Stimulated activated CD8-positive, alpha-beta memory T cell treated with anti-CD3 and anti-CD28 coated beads, Interleukin-7, amount 100 ng/mL, for 4 hours (primary cell): Measurements from ENCODE around the gene KLHL10.

Source experiments
- DNase-seq, 2 donors: peaks; one replicate each; pipeline ENCODE4 v3.0.0-alpha.2; 2020; ENCODE audit warnings: low read depth in 2 of 2

KLHL10 gene

GRCh38 chr17:41837761-41838538, at the start of gene KLHL10:
Gene KLHL10, plus strand, starts transcription at chr17:41837825. Its CDS starts 108 bp downstream, at chr17:41837933.
- no peak for DNase-seq

GRCh38 chr17:41792845-41793783, 44.5 kb upstream of the KLHL10 start:
- DNase-seq = no peak

DNA sequence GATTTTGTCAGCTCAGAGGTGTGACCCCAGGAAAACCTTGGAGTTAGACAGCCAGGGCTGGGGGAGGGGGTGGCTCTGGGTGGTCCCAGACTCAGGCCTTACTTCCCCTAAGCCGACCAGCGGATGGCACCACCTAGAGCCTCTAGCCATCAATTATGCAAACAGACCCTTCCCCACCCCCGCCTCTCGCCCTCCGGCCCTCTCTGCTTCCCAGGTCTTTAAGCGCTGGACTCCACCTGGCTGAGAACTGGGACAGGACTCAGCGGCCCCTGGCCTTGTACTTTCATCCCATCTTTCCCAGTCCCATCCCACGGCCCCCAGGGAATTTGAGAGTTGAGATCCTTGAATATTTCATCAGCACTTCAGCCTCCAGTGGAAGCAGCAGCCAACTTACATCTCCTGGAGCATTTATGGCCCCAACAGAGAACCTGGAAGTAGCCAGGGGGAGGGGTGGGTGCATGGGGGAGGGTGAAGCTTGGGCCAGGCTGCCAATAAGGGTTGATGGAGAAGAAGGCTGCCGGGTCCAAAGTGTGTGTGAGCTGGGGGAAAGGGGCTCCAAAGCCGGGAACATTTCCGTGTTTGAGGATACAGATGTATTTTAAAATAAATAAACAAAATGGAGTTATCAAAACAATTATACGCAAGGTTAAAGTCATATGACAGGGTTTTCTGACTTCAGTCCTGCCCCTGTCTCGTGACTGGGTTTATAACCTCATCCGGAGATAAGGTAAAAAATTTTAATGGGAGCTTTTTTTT, 43.7 kb upstream of the KLHL10 start:
- no peak for DNase-seq

DNA sequence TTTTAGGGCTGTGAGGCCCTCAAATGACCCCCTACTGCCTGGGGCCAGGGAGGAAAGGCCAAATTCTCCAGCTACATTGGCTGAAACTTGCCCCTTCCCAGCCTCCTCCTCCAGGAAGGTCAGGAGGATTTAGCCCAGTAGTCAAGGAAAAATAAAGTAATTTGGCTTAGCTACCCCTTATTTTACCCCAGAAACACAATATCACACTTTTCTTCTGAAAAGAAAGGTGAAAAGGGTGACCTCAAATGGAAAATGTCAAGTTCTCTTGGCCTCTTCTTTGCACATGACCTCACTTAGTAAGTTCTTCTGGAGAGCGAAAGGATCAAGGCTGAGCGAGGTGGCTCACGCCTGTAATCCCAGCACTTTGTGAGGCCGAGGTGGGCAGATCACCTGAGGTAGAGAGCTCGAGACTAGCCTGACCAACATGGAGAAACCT, 43.1 kb upstream of the KLHL10 start:
- no peak for DNase-seq

GRCh38 chr17:41796121-41796895, 41.3 kb upstream of the KLHL10 start:
- no peak for DNase-seq

DNA sequence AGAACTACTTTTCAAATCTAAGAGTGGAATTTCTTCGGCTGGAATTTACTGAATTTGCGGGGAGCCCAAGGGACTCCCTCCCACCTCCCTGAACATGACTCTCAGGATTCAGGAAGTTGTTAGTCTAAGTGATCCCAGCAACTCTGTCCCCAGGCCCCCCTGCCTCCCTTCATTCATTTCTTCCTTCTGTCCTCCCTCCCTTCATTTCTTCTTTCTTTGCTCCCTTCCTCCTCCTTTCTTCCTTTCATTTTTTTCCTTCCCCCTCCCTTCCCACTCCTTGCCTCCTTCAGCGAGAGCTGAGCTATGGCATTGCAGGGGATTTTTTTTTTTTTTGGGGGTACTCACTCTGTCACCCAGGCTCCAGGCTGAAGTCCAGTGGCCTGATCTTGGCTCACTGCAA, 40.2 kb upstream of the KLHL10 start:
- DNase-seq = no peak

- no peak for DNase-seq
Measured at GRCh38 chr17:41799366-41799765, 38.3 kb upstream of the KLHL10 start.

- DNase-seq = no peak
Measured at GRCh38 chr17:41800601-41801373, 36.8 kb upstream of the KLHL10 start.

DNA sequence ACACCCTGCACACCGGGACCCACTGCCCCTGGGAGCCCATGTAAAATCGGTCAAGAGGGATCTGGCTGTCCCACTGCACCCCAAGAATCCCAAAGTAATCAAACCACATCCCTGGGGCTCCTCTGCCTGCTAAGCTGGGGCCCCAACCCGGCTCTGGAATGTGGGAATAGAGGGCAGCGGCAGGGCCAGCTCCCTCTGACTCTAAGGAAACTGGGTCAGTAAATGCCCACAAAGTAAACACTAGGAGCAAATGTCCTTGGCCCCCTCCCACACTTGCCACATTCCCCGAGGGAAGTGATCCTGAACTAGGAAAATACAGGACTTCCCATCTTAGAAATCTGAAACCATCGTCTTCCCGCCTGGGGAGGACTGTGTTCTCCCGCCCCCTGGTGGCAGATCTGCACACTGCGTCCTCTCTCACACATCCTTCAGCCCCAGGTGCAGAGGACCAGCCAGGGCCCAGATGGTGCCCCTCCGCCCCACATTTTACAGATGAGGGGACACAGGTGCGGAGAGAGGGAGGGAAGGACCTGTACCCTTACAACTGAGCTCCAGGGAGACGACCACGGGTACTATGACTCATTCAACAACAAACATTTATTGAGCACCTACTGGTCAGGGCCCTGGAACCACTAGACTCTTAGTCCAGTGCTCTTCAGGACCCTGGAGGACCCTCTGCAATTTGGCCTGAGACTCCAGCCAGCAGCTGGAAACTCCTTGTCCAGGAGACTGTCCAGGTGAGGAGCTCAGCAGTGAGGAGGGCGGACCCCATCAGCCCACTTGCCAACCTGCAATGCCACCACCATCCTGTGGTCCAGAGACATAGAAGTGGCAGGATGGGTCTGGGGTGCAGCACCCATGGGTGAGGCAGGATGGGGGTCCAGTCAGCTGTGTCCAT, 36.0 kb upstream of the KLHL10 start:
- DNase-seq = peak; percentile 48 to 52

- DNase-seq = no peak
Measured at GRCh38 chr17:41803049-41804020, 34.3 kb upstream of the KLHL10 start.

DNA sequence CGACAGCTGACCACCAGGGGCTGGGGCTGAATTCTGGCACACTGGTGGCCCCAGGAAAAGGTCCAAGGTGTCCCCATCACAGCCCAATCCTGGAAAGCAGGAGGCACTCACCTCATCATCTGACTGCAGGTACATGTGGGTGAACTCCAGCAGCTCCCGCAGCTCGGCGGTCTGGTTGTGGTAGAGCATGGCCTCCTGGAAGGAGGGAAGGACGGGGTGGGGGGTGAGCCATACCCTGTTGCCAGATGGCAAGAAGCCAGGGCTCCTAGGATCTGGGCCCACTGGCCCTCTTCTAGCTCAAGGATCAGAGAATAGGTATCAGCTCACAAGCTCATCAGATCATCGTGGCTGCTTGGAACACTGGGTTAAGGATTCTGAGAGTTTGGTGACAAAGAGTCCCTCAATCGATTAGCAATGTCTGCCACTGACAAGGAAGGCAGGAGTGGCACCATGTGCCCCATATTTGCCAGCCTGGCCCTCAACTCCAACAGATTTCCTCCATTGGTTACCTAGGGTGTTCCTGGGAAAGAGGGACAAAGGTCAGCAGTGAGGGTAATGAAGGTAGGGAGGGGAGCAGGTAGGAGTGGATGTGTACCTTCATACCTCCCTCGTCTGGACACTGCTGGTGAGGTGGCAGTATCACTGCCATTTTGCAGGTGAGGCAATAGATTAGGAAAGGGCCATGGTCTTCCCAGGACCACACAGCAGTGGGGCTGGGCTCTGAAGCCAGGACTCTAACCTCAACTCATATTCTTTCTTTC, 30.8 kb upstream of the KLHL10 start:
- DNase-seq = no peak

DNA sequence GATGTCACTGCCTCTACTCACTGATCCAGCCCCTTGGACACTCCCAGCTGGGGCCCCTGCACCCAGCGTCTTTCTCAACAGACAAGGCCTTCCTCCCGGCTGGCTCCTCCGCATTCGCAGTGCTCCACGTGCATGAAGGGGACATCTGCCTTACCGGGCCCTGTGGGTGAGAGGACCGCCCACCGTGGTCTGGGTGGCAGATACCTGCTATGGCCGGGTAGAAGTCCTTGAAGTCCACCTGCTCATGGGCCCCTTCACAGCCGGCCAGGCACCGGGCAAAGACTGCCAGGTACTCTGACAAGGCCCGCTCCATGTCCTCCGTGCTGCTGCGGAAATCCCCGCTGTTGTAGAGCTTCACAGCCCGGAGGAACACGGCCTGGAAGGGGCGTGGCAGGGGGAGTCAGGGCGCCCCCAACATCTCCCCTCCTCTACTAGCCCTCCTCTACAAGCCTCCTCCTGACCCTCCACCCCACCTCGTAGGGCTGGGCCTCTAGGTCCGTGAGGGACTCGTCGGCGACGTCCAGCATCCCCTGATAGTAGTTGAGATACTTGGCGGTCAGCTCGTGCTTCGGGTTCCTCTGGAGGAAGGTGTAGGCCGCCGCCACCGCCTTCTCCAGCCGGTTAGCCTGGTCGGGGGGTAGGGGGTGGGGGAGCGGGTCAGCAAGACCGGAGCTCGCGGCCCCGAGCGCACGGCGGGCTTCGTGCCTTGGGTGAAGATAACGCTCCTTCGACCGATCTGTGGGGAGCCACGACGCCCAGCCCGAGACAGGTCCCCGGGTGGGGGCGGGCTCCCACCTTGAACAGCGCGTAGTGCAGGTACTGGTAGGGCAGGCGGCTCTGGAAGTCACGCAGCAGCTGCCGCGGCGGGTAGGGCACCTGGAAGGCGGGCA, 26.7 kb upstream of the KLHL10 start:
- DNase-seq = no peak

- peak; percentile 30 to 68 for DNase-seq
Measured at GRCh38 chr17:41811549-41812380, 25.9 kb upstream of the KLHL10 start, which contains the start of gene P3H4. Gene P3H4, minus strand, starts transcription at chr17:41811949. Its CDS starts 34 bp downstream, at chr17:41811915.

GRCh38 chr17:41812381-41813151, 25.1 kb upstream of the KLHL10 start, which contains the start of gene FKBP10:
Gene FKBP10, plus strand, starts transcription at chr17:41813004. Its CDS starts 31 bp downstream, at chr17:41813035.
- DNase-seq = peak in 1 of 2 donors; percentile 28
